DND-41 (cell line): ENCODE data around the gene KDSR.

ENCODE experiments used
- EZH2 ChIP-seq: IDR thresholded peaks from 3 replicates; pipeline ENCODE4 v1.6.1; 2012; ENCODE audit warnings: borderline replicate concordance, low read depth, mild to moderate bottlenecking, moderate library complexity, low read length, inconsistent platforms; ENCODE audit not compliant: severe bottlenecking
- TF ChIP-seq, protein P1 (sequence below): IDR thresholded peaks from 2 replicates; pipeline ENCODE4 v1.5.1; 2012; ENCODE audit warnings: borderline replicate concordance, low read length, moderate library complexity, mild to moderate bottlenecking; ENCODE audit not compliant: poor library complexity, severe bottlenecking; ENCODE audit errors: extremely low read depth

DNA sequence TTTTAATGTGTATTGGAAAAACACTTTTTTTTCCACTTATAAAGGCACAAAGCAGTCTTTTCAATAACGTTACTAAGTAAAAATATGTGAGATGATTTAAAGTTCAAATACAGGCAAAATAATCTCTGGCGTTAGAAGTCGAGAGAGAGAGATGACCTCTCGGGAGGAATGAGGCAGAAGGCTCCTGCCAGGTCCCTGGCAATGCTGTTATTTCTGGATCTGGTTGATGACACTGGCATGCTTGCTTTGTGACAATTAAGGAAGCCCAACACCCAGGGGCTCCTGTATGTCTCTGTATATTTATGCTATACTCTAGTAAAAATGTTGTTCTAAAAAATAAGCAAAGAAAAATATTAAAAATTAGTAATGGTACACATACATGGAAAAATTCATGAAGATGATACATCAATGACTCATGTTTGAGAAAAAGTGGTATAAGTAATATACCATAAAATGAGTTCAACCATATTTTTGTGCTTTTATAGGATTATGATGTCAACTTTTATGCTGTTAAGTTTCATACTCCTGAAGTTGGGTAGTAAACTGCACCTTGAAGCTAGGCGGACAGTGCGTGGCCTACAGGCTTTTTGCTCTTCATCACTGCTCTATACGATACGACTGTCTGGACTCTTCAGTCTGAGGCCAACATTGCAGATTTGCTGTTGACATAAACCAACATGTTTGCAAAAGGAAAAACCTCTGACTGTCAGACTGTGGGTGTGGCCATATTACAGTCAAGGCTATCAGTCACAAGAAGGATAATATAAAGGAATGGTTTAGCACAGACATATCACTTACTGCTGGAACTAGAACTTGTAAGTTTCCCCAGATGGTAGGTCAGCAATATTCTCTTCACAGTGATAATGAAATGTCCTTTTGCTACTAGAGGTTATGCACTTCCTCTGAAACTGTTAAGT is 35.5 kb upstream of the KDSR start:
- TF ChIP-seq, protein P1, sequence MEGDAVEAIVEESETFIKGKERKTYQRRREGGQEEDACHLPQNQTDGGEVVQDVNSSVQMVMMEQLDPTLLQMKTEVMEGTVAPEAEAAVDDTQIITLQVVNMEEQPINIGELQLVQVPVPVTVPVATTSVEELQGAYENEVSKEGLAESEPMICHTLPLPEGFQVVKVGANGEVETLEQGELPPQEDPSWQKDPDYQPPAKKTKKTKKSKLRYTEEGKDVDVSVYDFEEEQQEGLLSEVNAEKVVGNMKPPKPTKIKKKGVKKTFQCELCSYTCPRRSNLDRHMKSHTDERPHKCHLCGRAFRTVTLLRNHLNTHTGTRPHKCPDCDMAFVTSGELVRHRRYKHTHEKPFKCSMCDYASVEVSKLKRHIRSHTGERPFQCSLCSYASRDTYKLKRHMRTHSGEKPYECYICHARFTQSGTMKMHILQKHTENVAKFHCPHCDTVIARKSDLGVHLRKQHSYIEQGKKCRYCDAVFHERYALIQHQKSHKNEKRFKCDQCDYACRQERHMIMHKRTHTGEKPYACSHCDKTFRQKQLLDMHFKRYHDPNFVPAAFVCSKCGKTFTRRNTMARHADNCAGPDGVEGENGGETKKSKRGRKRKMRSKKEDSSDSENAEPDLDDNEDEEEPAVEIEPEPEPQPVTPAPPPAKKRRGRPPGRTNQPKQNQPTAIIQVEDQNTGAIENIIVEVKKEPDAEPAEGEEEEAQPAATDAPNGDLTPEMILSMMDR: no peak
- no peak for TF ChIP-seq EZH2
